ENCODE results near the gene HMGN2.

The HMGN2 gene

GRCh38 chr1:26472320-26472900, at the start of gene HMGN2:
TSS of gene HMGN2 (plus strand) at chr1:26472440. CDS start at chr1:26472613, 173 bp downstream.
- peak; percentile 62 to 90 (median 86) for DNase-seq

DNA sequence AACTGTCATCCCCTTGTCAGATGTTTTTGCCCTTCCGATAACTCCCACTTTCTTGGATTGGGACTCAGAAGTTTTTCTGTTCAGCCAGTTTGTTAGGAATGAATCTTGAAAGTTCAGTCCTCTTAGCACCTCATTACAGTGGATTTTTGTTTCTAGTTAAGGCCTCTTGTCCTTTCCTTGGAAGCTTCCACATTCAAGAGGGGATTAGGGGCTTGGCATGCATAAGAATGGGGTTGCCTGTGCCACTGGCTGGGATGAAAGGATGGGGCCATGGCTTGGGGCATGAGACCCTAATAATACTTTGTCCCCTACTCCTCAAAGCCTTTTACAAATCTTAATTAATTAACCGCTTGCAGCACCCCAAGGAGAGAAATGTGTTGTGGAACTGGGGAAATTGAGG, 42.5 kb upstream of the HMGN2 start:
- DNase-seq: no peak

- peak; percentile 91 to 99 (median 98) for DNase-seq
Measured at GRCh38 chr1:26431979-26432695, 40.1 kb upstream of the HMGN2 start, which contains the start of gene DHDDS. TSS of gene DHDDS (plus strand) at chr1:26432321. CDS start at chr1:26432946, 625 bp downstream.

GRCh38 chr1:26432793-26433192, 39.4 kb upstream of the HMGN2 start:
- DNase-seq: no peak

DNA sequence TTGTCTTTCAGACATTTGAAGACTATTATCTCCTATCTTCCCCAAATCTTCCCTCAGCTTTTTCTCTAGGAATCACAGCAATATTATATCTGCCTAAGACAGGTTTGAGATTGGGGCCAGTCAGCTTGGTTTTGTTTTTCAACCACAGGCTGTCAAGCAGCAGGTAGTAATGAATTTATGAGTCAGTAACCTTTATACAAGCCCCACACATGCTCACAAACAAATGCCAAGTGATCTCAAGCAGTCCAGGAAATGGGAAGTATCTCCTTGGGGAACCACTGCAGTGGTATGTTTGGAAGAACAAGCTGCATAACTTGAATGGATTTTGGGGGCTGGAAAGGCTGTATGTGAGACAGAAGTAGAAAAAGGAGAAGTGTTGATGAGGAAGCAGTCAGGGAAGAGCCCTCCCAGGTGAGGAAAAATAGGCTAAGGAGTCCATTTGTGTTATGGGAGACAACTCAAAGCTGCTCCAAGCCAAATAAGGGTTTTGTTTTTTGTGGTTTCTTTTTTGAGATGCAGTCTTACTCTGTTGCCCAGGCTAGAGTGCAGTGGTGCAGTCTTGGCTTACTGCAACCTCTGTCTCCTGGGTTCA, 38.0 kb upstream of the HMGN2 start:
- DNase-seq: peak in 1 of 14 donors; percentile 76

DNA sequence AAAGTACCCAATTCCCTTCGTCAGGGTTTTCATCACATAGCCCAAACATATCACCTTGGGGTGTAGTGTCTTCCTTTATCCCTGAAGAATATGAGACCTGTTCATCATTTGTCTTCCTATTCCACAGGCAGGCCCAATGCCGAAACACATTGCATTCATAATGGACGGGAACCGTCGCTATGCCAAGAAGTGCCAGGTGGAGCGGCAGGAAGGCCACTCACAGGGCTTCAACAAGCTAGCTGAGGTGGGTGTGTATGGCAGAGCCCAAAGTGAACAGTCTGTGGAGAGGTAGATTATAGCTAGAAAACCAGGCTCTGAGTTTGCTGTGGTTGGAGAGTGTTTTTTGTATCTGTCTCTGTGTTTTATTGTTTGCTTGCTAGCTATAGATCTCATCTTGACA, 34.2 kb upstream of the HMGN2 start:
- DNase-seq: peak in 1 of 14 donors; percentile 61

GRCh38 chr1:26440259-26440658, 32.0 kb upstream of the HMGN2 start:
- DNase-seq: no peak

GRCh38 chr1:26449868-26450267, 22.4 kb upstream of the HMGN2 start:
- DNase-seq: no peak

- DNase-seq: no peak
Measured at GRCh38 chr1:26450908-26451307, 21.3 kb upstream of the HMGN2 start.

DNA sequence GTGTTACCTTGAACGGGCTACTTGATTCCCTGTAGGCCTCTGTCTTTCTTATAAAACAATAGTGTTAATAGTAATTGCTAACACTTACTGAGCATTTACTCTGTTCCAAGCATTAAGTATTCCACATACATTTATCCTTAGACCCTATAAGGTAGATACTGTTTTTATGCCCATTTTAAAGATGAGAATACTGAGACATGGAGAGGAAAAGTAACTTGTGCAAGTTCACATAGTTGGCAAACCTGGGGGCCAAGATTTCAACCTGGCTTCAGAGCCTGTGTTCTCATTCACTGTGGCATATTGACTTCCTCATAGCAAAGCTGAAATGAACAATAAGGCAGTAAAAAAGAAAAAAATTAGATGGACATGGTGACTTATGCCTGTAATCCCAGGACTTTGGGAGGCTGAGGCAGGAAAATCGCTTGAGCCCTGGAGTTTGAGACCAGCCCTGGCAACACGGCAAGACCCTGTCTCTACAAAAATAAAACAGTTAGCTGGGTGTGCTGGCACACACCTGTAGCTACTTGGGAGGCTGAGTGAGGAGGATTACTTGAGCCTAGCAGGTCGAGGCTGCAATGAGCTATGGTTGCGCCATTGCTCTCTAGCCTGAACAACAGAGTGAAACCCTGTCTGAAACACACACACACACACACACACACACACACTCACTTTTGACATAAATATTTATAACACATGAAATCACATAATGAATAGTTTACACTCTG, 19.6 kb upstream of the HMGN2 start:
- no peak for DNase-seq

GRCh38 chr1:26459148-26459547, 13.1 kb upstream of the HMGN2 start:
- no peak for DNase-seq

GRCh38 chr1:26459573-26460031, 12.6 kb upstream of the HMGN2 start:
- no peak for DNase-seq

DNA sequence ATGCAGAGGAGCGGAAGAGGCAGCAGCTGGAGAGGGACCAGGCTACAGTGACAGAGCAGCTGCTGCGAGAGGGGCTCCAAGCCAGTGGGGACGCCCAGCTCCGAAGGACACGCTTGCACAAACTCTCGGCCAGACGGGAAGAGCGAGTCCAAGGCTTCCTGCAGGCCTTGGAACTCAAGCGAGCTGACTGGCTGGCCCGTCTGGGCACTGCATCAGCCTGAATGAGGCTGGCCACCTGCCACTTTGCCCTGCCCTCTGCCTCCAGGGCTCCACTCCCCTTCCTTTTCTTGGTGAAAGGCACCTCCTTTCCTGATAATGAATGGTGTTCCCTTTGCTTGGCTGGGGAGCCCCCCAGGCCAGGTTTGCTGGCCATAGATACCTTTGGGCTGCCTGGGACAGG, 3.3 kb upstream of the HMGN2 start:
- peak in 7 of 14 donors; percentile 11 to 36 (median 26) for DNase-seq

DNA sequence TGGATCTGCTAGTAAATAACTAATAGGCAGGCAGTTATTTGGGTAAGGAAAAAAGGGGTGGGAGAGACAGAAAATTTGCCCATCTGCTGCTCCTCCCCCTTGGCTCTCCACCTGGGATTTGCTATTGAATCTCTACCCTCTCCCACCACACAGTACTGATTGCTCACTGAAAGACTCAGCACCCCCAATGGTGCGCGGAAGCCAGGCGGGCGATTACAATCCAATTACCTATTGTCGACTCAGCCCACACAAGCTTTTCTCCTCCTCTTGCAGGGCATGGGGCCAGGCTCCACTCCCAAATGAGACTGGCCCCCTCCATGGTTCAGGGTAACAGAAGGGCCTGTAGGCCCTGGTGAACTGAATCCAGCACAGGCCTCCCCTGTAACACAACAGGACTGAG, 2.7 kb upstream of the HMGN2 start:
- no peak for DNase-seq

- peak in 1 of 14 donors; percentile 35 for DNase-seq
Measured at GRCh38 chr1:26470878-26471497, 1.3 kb upstream of the HMGN2 start.

- peak in 12 of 14 donors; percentile 31 to 88 (median 62) for DNase-seq
Measured at GRCh38 chr1:26471498-26472319, 531 bp upstream of the HMGN2 start.

DNA sequence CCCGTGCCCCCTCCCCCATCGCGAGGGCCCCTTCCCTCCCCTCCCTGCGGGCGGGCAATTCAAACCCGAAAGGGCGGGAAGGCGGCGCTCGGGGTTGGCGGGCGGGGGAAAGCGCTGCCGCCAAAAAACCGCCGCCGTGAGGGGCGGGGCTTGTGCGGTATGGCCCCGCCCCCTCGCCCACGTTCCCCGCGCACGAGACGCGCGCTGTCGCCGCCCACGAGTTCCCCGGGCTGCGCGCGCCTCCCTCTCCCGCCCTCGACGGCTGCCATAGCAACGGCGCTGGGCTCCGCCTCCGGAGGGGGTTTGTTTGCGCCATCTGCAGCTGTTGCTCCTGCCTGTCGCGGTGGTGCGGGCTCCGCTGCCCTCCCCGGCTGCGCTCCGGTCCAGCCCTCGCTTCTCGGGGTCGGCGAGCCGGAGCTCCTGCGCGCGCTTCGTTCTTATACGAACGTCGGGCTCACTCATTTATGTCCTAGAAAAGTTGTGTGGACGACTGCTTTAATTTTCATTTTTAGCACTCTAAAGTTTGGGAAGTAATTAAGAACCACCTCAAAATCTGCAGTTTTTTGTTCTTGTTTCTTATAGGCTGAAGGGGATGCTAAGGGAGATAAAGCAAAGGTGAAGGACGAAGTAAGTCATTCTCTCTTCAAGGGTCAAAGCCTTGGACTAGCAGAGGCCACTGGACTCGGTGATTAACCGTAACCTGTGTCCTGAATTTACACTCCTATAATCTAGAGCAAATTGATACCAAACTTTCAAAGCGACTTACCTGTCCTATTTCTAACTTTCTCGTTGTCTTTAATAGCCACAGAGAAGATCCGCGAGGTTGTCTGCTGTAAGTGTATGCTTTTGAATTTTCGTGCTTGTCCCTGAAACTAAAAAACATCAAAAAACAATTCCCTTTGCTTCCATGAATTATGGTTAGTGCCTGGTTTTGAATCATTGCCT, 933 bp downstream of the HMGN2 start:
- DNase-seq: peak; percentile 55 to 95 (median 90)

GRCh38 chr1:26474818-26475217, 2.6 kb downstream of the HMGN2 start:
- no peak for DNase-seq

DNA sequence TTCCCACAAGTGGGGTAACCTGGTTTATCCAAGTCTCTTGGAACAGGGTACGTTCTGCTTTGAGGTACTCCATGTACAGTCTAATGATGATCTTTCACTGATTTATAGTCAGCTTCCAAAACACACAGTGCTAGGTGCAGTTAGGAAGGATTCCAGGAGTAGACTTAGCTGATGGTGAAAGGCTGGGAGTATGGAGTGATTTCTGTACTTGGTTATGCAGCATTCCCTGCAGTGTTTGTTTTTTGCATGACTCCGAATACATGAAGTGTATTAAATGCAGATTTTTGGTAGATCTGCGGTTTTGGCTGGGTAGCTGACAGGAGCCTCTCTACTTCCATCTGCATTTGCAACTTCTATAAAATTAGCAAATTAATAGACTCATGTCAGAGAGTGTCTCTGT, 3.7 kb downstream of the HMGN2 start:
- DNase-seq: no peak

GRCh38 chr1:26476958-26477357, 4.7 kb downstream of the HMGN2 start:
- no peak for DNase-seq

All from C1 segment of cervical spinal cord (tissue), 14 donors.